Measurements from ENCODE around the gene KIAA1586. TPM values are rescaled to one million over a fixed set of nuclear protein-coding genes. Genes with fewer than 3 reads are reported as not detected.
"Not testable (repeated sequence)": the region's sequence is repeated elsewhere in the genome, so short reads cannot be mapped to it uniquely, and the experiment has no call there.

Gene KIAA1586, protein sequence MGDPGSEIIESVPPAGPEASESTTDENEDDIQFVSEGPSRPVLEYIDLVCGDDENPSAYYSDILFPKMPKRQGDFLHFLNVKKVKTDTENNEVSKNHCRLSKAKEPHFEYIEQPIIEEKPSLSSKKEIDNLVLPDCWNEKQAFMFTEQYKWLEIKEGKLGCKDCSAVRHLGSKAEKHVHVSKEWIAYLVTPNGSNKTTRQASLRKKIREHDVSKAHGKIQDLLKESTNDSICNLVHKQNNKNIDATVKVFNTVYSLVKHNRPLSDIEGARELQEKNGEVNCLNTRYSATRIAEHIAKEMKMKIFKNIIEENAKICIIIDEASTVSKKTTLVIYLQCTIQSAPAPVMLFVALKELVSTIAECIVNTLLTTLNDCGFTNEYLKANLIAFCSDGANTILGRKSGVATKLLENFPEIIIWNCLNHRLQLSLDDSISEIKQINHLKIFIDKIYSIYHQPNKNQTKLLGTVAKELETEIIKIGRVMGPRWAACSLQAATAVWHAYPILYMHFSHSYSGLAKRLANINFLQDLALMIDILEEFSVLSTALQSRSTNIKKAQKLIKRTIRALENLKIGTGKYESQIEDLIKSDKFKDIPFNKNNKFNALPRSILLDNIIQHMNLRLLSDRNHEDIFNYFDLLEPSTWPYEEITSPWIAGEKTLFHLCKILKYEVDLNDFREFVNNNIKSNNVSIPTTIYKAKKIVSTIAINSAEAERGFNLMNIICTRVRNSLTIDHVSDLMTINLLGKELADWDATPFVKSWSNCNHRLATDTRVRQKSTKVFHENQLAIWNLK
- total RNA-seq (10 to 100 TPM; 13.5 to 21.5 (median 16.0) TPM), polyA plus RNA-seq (1 to 10 TPM; 7.9 to 9.6 TPM), total RNA-seq (10.5 reads per million, percentile 37 among the genes with 10 or more reads in this experiment)

DNA sequence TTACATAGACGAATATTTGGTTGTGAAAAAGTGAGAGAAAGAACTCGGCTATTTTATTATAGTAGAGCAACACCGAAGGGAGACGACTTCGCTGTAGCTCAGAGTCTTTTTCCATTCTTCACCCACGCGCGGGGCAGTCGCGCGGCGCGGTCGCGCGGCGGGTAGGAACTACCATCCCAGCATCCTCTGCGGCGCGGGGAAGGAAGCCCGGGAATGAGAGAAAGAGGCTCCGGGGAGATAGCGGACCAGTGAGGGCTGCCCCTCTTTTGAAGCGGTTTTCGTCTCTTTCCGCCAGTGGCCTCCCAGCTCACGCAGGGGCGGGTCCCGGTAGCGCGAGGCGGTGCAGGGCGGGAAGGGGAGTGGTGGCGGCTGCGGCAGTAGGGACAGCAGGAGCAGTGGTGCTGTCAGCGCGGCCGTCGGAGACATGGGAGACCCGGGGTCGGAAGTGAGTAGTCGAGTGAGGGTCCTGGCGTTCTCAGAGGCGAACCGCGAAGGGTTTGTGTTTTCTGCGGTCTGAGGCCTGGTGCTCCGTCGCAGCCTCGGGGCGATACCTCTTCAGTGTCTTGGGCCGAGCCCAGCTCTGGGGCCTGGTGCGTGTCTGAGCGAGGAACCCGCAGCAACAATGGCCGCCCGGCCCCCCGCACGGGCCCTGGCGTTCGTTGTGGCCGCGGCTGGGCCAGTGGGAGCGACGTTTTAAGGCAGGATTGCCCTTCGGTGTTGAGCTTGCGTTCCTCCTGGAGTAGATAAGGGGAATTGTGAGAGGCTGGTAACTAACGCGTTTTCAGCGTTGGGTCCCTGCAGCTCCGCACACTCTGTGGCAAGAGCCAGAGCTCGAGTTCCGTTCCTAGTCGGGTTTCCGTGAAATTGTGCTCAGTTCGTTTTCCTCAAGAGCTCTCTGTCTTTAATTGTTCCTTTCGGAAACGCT lies at the start of gene KIAA1586:
KIAA1586 (plus strand) TSS at position 362 of the 925 bp plus-strand sequence; CDS start at position 425, 63 bp downstream.
- not testable (repeated sequence) for H3K27me3 ChIP-seq (ENCODE audit: control insufficient read depth in 2 of 2, insufficient read depth in 2 of 2, low read length in 2 of 2); H3K9me3 Mint-ChIP-seq; H3K9me3 ChIP-seq (ENCODE audit: control insufficient read depth in 2 of 3, low read length in 3 of 3); H3K4me1 ChIP-seq (ENCODE audit: control insufficient read depth in 2 of 2, insufficient read depth in 2 of 2, low read length in 2 of 2)
- ChIA-PET CTCF (interaction anchor here (1.0 kb wide), 1 partner anchor 280 kb away, joined by 3 read pairs; no protein-coding TSS in a partner anchor), POLR2A (interaction anchor here (1.5 to 1.6 kb wide), 2 partner anchors 48 to 125 kb away, joined by 3 to 4 read pairs; partner anchors contain the start of gene BAG2)
- Mint-ChIP-seq H3K36me3 (peaks cover 0 to 22% (median 4%) of the 10 kb centered on the region in 5 donors), H3K4me1 (peaks cover 21 to 41% (median 32%) of the 10 kb centered on the region in 7 donors), H3K27me3 (peaks cover 0 to 41% (median 8%) of the 10 kb centered on the region in 5 donors), H3K4me3 (peak within 1 kb of the TSS; percentile 88 to 99 (median 97)), H3K27ac (peak within 1 kb of the TSS; percentile 88 to 94 (median 89))
- H3K27ac ChIP-seq (ENCODE audit: low read depth, low read length) = peak within 1 kb of the TSS; percentile 49
- peaks cover 0 to 10% (median 3%) of the 10 kb centered on the region in 3 experiments for H3K36me3 ChIP-seq (ENCODE audit: control insufficient read depth in 2 of 3, insufficient read depth in 3 of 3, low read length in 3 of 3)
- peak; percentile 93 for ATAC-seq
- intact Hi-C loops (cut with micrococcal nuclease) = loop anchor here (1.0 to 2.0 kb wide), 5 partner anchors 43 to 270 kb away; partner anchors contain the start of genes BAG2 (in 2 of the 2), PRIM2 (in 1 of the 2) and RAB23 (in 1 of the 2)
- H3K4me3 ChIP-seq (ENCODE audit: low read length) = peak within 1 kb of the TSS; percentile 74
- DNase-seq = peak; percentile 45 to 85 (median 74)

- no peak overlapping the region for H3K4me3 Mint-ChIP-seq
- DNase-seq (no peak), ATAC-seq (no peak)
- no peaks in the 10 kb centered on the region for H3K36me3 Mint-ChIP-seq
- peaks cover 0 to 23% (median 6%) of the 10 kb centered on the region in 11 donors for H3K9me3 Mint-ChIP-seq
- Histone ChIP-seq H3K4me1 (ENCODE audit: control insufficient read depth in 2 of 2, insufficient read depth in 2 of 2, low read length in 2 of 2) (no peaks in the 10 kb centered on the region), H3K27me3 (ENCODE audit: control insufficient read depth in 2 of 2, insufficient read depth in 2 of 2, low read length in 2 of 2) (no peaks in the 10 kb centered on the region), H3K36me3 (ENCODE audit: control insufficient read depth in 2 of 3, insufficient read depth in 3 of 3, low read length in 3 of 3) (no peaks in the 10 kb centered on the region), H3K27ac (ENCODE audit: low read depth, low read length) (no peak overlapping the region), H3K9me3 (ENCODE audit: control insufficient read depth in 2 of 3, low read length in 3 of 3) (peaks cover 0 to 9% (median 0%) of the 10 kb centered on the region in 3 experiments), H3K4me3 (ENCODE audit: low read length) (no peak overlapping the region)
- H3K27ac Mint-ChIP-seq = no peak overlapping the region
- intact Hi-C loops (cut with micrococcal nuclease) = no loop called here
- ChIA-PET POLR2A (no interaction called here), CTCF (no interaction called here)
- H3K4me1 Mint-ChIP-seq = no peaks in the 10 kb centered on the region
- peaks cover 8 to 23% (median 13%) of the 10 kb centered on the region in 5 donors for H3K27me3 Mint-ChIP-seq
These were observed 47.4 kb upstream of the KIAA1586 start for GRCh38 chr6:56999049-56999448.

DNA sequence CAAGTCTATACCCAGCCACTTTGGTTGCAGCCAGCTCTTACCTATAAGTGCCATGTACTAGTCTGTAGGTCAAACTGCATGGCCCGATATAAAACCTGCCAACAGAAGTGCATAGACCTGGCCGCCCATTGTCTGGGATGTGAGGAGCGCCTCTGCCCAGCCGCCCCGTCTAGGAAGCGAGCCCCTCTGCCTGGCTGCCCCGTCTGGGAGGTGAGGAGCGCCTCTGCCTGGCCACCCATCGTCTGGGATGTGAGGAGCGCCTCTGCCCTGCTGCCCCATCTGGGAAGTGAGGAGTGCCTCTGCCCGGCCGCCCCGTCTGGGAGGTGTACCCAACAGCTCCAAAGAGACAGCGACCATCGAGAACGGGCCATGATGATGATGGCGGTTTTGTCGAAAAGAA lies 46.7 kb upstream of the KIAA1586 start:
- H3K4me3 Mint-ChIP-seq; ATAC-seq; H3K4me1 Mint-ChIP-seq; H3K27ac Mint-ChIP-seq; H3K27me3 ChIP-seq (ENCODE audit: control insufficient read depth in 2 of 2, insufficient read depth in 2 of 2, low read length in 2 of 2); H3K36me3 Mint-ChIP-seq; H3K27ac ChIP-seq (ENCODE audit: low read depth, low read length); CTCF ChIA-PET; intact Hi-C loops (cut with micrococcal nuclease); H3K36me3 ChIP-seq (ENCODE audit: control insufficient read depth in 2 of 3, insufficient read depth in 3 of 3, low read length in 3 of 3); DNase-seq; H3K9me3 ChIP-seq (ENCODE audit: control insufficient read depth in 2 of 3, low read length in 3 of 3); POLR2A ChIA-PET; H3K4me3 ChIP-seq (ENCODE audit: low read length); H3K4me1 ChIP-seq (ENCODE audit: control insufficient read depth in 2 of 2, insufficient read depth in 2 of 2, low read length in 2 of 2): not testable (repeated sequence)
- Mint-ChIP-seq H3K27me3 (peaks cover 7 to 23% (median 13%) of the 10 kb centered on the region in 5 donors), H3K9me3 (peaks cover 0 to 23% (median 6%) of the 10 kb centered on the region in 11 donors)

DNA sequence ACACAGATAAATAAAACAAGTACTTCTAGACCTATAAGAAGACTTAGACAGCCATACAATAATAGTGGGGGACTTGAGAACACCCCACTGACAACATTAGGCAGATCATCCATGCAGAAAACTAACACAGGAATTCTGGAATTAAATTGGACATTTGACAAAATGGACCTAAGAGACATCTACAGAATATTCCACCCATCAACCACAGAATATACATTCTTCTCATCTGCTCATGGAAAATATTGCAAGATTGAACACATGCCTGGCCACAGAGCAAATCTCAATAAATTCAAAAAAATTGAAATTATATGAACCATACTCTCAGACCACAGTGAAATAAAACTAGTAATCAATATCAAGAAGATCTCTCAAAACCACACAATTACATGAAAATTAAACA lies 44.3 kb upstream of the KIAA1586 start:
- H3K4me1 ChIP-seq (ENCODE audit: control insufficient read depth in 2 of 2, insufficient read depth in 2 of 2, low read length in 2 of 2) = no peaks in the 10 kb centered on the region
- no peak overlapping the region for H3K27ac ChIP-seq (ENCODE audit: low read depth, low read length)
- H3K36me3 ChIP-seq (ENCODE audit: control insufficient read depth in 2 of 3, insufficient read depth in 3 of 3, low read length in 3 of 3) = no peaks in the 10 kb centered on the region
- no peak overlapping the region for H3K27ac Mint-ChIP-seq
- H3K36me3 Mint-ChIP-seq = no peaks in the 10 kb centered on the region
- no peaks in the 10 kb centered on the region for H3K4me1 Mint-ChIP-seq
- POLR2A ChIA-PET = no interaction called here
- H3K4me3 ChIP-seq (ENCODE audit: low read length) = no peak overlapping the region
- H3K9me3 ChIP-seq (ENCODE audit: control insufficient read depth in 2 of 3, low read length in 3 of 3) = peaks cover 0 to 9% (median 0%) of the 10 kb centered on the region in 3 experiments
- H3K9me3 Mint-ChIP-seq = peaks cover 0 to 23% (median 6%) of the 10 kb centered on the region in 11 donors
- ATAC-seq (no peak), DNase-seq (no peak)
- no peaks in the 10 kb centered on the region for H3K27me3 ChIP-seq (ENCODE audit: control insufficient read depth in 2 of 2, insufficient read depth in 2 of 2, low read length in 2 of 2)
- intact Hi-C loops (cut with micrococcal nuclease) = no loop called here
- CTCF ChIA-PET = no interaction called here
- no peak overlapping the region for H3K4me3 Mint-ChIP-seq
- peaks cover 0 to 20% (median 13%) of the 10 kb centered on the region in 5 donors for H3K27me3 Mint-ChIP-seq

DNA sequence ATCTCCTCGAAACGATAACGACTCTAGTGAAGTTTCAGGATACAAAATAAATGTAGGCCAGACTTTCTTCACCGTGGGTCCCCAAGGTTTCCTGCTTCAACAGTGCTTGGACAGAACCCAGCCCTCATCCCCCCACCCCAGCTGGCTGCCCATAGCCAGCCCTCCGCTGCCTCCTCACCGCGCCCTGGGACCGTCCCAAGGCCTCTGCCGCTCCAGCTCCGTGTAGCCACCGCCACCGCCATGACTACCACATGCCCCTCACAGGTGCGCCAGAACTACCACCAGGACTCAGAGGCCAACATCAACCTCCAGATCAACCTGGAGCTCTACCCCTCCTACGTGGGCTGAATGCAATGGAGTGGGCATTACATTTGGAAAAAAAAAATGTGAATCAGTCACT lies 42.2 kb upstream of the KIAA1586 start:
- Mint-ChIP-seq H3K9me3 (peaks cover 0 to 7% (median 0%) of the 10 kb centered on the region in 11 donors), H3K27me3 (peaks cover 0 to 23% (median 9%) of the 10 kb centered on the region in 5 donors), H3K4me3 (no peak overlapping the region), H3K36me3 (no peaks in the 10 kb centered on the region), H3K27ac (no peak overlapping the region), H3K4me1 (no peaks in the 10 kb centered on the region)
- Histone ChIP-seq H3K36me3 (ENCODE audit: control insufficient read depth in 2 of 3, insufficient read depth in 3 of 3, low read length in 3 of 3) (no peaks in the 10 kb centered on the region), H3K4me1 (ENCODE audit: control insufficient read depth in 2 of 2, insufficient read depth in 2 of 2, low read length in 2 of 2) (no peaks in the 10 kb centered on the region), H3K4me3 (ENCODE audit: low read length) (no peak overlapping the region), H3K27ac (ENCODE audit: low read depth, low read length) (no peak overlapping the region), H3K9me3 (ENCODE audit: control insufficient read depth in 2 of 3, low read length in 3 of 3) (peaks cover 0 to 3% (median 0%) of the 10 kb centered on the region in 3 experiments), H3K27me3 (ENCODE audit: control insufficient read depth in 2 of 2, insufficient read depth in 2 of 2, low read length in 2 of 2) (no peaks in the 10 kb centered on the region)
- intact Hi-C loops (cut with micrococcal nuclease) = no loop called here
- ChIA-PET CTCF (no interaction called here), POLR2A (no interaction called here)
- ATAC-seq (no peak), DNase-seq (no peak)

DNA sequence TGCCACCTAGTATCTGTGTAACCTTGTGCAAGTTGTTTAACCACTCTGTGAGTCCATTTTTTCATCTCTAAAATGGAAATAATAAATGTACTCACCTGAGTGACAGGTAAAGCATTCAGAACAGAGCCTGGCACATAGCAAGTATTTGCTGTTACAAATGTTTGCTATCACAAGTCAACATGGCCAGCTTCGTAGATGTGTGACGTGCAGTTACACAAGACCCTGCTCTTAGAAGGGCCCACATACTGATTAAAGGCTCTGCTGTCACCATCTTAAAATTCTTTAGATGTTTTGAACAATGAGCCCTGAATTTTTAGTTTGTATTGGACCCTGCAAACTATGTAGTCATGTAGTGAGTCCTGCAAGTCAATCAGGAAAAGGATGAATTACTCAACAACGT lies 40.4 kb upstream of the KIAA1586 start:
- Histone ChIP-seq H3K9me3 (ENCODE audit: control insufficient read depth in 2 of 3, low read length in 3 of 3) (no peaks in the 10 kb centered on the region), H3K4me3 (ENCODE audit: low read length) (no peak overlapping the region), H3K36me3 (ENCODE audit: control insufficient read depth in 2 of 3, insufficient read depth in 3 of 3, low read length in 3 of 3) (no peaks in the 10 kb centered on the region), H3K27me3 (ENCODE audit: control insufficient read depth in 2 of 2, insufficient read depth in 2 of 2, low read length in 2 of 2) (no peaks in the 10 kb centered on the region), H3K4me1 (ENCODE audit: control insufficient read depth in 2 of 2, insufficient read depth in 2 of 2, low read length in 2 of 2) (no peaks in the 10 kb centered on the region), H3K27ac (ENCODE audit: low read depth, low read length) (no peak overlapping the region)
- POLR2A ChIA-PET = no interaction called here
- Mint-ChIP-seq H3K4me3 (no peak overlapping the region), H3K9me3 (peaks cover 0 to 1% (median 0%) of the 10 kb centered on the region in 11 donors), H3K36me3 (no peaks in the 10 kb centered on the region), H3K27me3 (peaks cover 0 to 33% (median 8%) of the 10 kb centered on the region in 5 donors), H3K27ac (no peak overlapping the region), H3K4me1 (no peaks in the 10 kb centered on the region)
- intact Hi-C loops (cut with micrococcal nuclease) = no loop called here
- DNase-seq = no peak
- CTCF ChIA-PET = no interaction called here
- no peak for ATAC-seq

Measured in naive thymus-derived CD4-positive, alpha-beta T cell (primary cell).